Measurements from ENCODE around the gene LDHD.
"Not testable (repeated sequence)": the region's sequence is repeated elsewhere in the genome, so short reads cannot be mapped to it uniquely, and the experiment has no call there.

Gene LDHD

GRCh38 chr16:75116081-75116910, at the start of gene LDHD:
TSS of gene LDHD (minus strand) at chr16:75116780. CDS start at chr16:75116720, 60 bp downstream.
- no peak for DNase-seq

- no peak for DNase-seq
These were observed 43.8 kb upstream of the LDHD start for GRCh38 chr16:75160386-75160785.

- DNase-seq, result no peak
These were observed 36.1 kb upstream of the LDHD start for GRCh38 chr16:75152635-75153034.

DNA sequence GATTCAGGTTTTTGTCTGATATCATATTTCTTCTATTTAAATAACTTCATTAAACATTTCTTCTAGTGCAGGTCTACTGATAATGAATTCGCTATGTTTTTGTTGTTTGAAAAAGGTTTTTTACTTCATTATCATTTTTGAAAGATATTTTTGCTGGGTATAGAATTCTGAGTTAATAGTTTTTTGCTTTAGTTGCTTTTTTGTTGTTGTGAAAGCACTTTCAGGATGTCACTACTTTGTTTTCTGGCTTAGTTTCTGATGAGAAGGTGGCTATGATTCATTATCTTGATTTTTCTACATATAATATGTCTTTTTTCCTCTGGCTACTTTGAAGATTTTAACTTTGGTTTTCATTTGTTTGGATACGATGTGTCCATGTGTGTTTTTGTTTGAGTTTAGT, 35.2 kb upstream of the LDHD start:
- DNase-seq, result no peak

GRCh38 chr16:75148311-75149195, 32.0 kb upstream of the LDHD start, which contains the start of gene ZFP1:
TSS of gene ZFP1 (plus strand) at chr16:75148524. CDS start at chr16:75152952, 4,428 bp downstream.
- peak; percentile 89 for DNase-seq

DNA sequence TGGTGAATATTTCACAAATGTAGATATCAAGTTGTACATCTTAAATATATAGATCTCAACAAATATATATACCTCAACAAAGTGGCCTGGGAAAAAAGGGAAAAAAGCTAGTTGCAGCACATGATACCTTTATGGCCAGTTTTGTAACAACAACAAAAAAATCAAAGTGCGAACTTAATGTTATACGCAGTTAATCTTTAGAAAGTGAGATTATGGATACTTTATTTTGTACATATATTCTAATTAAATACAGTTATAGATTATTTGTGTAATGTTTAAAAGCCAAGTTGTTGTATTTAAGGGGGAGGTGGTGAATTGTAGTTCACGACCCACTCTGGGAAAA, 31.4 kb upstream of the LDHD start:
- no peak for DNase-seq

- DNase-seq, result no peak
These were observed 27.4 kb upstream of the LDHD start for GRCh38 chr16:75143941-75144340.

GRCh38 chr16:75139498-75139897, 22.9 kb upstream of the LDHD start:
- no peak for DNase-seq

DNA sequence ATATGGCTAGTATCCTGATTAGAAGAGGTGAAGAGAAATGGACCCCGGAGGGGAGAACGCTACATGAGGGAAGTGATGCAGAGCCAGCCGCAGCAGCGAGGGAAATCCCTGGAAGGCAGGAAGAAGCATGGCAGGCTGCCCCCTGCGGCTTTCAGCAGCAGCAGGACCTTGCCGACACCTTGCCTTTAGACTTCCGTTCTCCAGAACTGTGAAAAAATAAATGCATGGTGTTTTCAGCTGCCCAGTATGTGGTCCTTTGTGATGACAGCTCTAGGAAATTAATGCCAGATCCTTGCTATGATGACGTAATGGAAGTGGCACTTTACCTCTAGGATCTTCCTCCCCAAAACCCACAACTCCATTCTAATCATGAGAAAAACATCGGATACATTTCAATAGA, 22.1 kb upstream of the LDHD start:
- DNase-seq, result no peak

- no peak for DNase-seq
These were observed 21.7 kb upstream of the LDHD start for GRCh38 chr16:75138233-75138632.

- no peak for DNase-seq
These were observed 14.5 kb upstream of the LDHD start for GRCh38 chr16:75131081-75131480.

DNA sequence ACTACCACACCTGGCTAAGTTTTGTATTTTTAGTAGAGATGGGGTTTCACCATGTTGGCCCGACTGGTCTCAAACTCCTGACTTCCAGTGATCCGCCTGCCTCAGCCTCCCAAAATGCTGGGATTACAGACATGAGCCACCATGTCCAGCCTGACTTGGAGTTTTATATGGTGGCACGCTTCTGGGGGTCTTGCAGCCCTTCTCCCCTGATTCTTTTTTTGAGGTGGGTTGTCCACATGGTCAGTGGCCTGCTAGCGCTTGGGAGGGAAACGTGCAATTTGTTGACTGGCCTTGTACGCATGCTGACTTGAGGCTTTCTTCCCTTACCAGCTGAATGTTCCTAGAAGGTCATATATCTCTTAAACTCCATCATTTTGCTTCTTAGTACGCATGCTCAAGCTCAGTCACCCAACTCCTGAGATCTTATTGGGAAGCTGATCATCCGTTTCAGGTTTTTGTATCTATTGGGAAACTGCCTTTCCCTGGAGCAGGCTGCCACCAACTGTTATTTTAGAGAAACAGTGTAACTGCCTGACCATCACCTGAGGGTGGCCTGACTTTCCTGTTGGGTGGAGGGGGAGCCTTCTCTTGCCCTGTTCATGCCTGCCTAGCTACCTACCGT, 13.7 kb upstream of the LDHD start:
- no peak for DNase-seq

GRCh38 chr16:75129421-75130149, 13.0 kb upstream of the LDHD start:
- DNase-seq, result not testable (repeated sequence)

GRCh38 chr16:75127713-75128415, 11.3 kb upstream of the LDHD start:
- no peak for DNase-seq

GRCh38 chr16:75122609-75123008, 6.0 kb upstream of the LDHD start:
- DNase-seq, result no peak

GRCh38 chr16:75121949-75122568, 5.5 kb upstream of the LDHD start:
- no peak for DNase-seq

DNA sequence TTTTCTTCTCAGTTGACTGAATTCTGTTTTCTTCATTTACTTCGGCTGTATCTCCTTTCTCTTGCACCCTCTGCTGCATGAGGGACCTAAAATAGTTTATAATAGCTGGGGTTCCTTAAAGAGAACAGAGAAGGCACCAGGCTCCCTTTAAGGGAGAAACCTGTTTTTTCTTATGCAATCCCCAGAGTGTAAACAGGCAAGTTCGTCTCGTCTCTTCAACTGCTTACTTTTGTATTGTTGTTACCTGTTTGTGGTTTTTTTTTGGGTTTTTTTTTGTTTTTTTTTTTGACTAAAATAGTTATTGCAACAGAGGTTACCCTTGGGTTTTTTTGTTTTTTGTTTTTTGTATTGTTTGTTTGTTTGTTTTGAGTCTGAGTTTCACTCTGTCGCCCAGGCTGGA, 3.7 kb upstream of the LDHD start:
- no peak for DNase-seq

DNA sequence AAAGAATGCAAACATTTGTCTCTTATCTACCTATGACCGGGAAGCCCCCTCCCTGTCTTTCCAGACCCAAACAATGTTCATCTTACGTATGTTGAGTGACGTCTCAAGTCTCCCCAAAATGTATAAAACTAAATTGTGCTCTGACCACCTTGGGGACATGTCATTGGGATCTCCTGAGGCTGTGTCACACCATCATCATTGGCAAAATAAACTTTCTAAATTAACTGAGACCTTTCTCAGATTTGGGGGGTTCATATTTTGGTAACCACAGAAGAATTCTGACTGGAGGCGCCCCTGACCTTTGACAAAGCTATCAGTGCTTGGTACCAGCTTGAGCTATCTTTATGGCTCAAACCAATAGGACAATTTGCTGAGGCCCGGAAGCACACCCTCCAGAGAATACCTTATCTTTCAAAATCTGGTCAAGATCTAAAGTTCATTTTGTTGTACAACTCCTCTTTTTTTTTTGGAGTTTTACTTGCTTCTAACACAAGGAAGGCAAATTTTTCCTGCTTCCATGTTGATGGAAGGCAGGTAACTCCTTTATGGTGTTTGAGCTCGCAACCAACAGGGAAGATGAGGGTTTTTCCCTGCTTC, 2.5 kb upstream of the LDHD start:
- no peak for DNase-seq

DNA sequence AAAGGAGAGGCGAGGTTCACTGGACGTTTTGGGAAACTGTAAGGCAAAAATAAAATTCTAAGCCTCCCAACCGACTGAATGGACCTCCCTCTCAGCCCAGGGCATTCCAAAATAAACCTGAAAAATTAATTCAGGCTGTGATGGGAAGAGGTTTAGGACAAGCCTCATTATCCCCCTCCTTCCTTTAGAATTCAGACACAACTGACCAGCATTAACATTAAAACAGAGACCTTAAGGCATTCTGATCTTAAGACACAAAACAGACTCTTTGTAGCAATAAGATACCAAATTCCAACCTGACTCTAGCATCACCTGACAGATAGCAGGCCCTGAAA, 298 bp upstream of the LDHD start:
- no peak for DNase-seq

- no peak for DNase-seq
These were observed 1.4 kb downstream of the LDHD start for GRCh38 chr16:75114946-75115825.

Data from activated effector memory CD4-positive, alpha-beta T cell treated with Interleukin-2 at 50 U/mL for 16 hours (primary cell).